Measurements from ENCODE around the gene DPH5.

DPH5 gene

DNA sequence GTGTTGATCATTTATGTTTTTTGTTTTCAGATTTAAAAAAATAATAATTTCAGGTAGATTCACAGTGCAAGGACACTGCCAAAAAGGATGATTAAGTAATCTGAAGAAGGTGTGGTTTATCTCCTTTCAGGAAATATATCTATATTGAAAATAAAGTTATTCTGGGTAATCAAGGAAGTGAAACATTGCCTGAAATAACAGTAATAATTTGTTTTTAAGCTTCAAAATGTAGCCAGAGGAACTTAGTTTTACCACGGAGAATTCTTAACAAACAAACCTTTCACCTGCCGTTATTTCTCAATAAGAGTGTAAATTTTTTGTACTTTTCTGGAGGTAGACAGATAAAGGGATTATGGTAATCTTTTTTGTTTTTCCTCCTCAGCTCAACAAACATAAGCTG, 2.9 kb upstream of the DPH5 start:
- TF ChIP-seq GLIS3 (CRISPR knock-in tag; IDR thresholded peaks at IDR 0.05): no peak
- no peak for ATAC-seq

DNA sequence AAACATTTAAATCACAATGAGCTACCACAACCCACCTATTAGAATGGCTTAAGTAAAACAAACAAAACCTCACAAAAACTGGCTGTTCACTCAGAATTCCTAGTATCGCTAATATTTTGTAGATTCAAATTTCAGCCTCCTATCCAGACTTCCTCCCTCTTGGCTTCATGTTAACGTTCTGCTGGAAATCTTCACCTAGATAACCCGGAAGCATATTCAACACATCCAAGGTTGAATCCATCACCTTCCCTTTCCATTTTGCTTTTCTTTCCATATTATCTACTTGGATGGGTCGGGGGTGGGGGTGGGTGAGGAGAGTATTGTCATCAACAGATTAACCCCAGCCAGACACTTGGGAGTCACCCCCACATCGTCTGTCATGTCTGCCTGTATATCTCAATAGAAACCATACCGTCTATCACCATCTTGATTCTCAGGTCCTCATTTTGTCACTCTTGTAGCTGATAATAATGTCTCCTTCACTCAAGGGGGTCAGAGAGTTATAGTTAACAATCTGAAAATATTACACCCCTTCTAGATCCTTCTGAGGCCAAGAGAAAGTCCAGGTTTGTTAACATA, 1.7 kb upstream of the DPH5 start:
- no peak for ATAC-seq
- TF ChIP-seq, protein P1, sequence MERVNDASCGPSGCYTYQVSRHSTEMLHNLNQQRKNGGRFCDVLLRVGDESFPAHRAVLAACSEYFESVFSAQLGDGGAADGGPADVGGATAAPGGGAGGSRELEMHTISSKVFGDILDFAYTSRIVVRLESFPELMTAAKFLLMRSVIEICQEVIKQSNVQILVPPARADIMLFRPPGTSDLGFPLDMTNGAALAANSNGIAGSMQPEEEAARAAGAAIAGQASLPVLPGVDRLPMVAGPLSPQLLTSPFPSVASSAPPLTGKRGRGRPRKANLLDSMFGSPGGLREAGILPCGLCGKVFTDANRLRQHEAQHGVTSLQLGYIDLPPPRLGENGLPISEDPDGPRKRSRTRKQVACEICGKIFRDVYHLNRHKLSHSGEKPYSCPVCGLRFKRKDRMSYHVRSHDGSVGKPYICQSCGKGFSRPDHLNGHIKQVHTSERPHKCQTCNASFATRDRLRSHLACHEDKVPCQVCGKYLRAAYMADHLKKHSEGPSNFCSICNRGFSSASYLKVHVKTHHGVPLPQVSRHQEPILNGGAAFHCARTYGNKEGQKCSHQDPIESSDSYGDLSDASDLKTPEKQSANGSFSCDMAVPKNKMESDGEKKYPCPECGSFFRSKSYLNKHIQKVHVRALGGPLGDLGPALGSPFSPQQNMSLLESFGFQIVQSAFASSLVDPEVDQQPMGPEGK (CRISPR knock-in tag; IDR thresholded peaks at IDR 0.05; ENCODE audit: borderline replicate concordance): no peak
- TF ChIP-seq ESRRG (CRISPR knock-in tag; IDR thresholded peaks at IDR 0.05) (no peak), ZNF565 (CRISPR knock-in tag; conservative IDR thresholded peaks at IDR 0.05; ENCODE audit: low read depth) (no peak), ARNTL (CRISPR knock-in tag; IDR thresholded peaks at IDR 0.05; ENCODE audit: borderline replicate concordance, low read depth) (no peak), ISL1 (CRISPR knock-in tag; IDR thresholded peaks at IDR 0.05) (no peak), BACH2 (CRISPR knock-in tag; IDR thresholded peaks at IDR 0.05; ENCODE audit: borderline replicate concordance) (no peak), ZNF70 (CRISPR knock-in tag; IDR thresholded peaks at IDR 0.05) (no peak), SNAI2 (CRISPR knock-in tag; IDR thresholded peaks at IDR 0.05) (no peak), ZNF8 (CRISPR knock-in tag; IDR thresholded peaks at IDR 0.05) (no peak), PPARA (CRISPR knock-in tag; IDR thresholded peaks at IDR 0.05; ENCODE audit: borderline replicate concordance) (no peak), RARB (CRISPR knock-in tag; IDR thresholded peaks at IDR 0.05) (no peak), ZFP3 (CRISPR knock-in tag; IDR thresholded peaks at IDR 0.05) (no peak), CSDC2 (CRISPR knock-in tag; IDR thresholded peaks at IDR 0.05) (no peak)
- TF ChIP-seq, protein P2, sequence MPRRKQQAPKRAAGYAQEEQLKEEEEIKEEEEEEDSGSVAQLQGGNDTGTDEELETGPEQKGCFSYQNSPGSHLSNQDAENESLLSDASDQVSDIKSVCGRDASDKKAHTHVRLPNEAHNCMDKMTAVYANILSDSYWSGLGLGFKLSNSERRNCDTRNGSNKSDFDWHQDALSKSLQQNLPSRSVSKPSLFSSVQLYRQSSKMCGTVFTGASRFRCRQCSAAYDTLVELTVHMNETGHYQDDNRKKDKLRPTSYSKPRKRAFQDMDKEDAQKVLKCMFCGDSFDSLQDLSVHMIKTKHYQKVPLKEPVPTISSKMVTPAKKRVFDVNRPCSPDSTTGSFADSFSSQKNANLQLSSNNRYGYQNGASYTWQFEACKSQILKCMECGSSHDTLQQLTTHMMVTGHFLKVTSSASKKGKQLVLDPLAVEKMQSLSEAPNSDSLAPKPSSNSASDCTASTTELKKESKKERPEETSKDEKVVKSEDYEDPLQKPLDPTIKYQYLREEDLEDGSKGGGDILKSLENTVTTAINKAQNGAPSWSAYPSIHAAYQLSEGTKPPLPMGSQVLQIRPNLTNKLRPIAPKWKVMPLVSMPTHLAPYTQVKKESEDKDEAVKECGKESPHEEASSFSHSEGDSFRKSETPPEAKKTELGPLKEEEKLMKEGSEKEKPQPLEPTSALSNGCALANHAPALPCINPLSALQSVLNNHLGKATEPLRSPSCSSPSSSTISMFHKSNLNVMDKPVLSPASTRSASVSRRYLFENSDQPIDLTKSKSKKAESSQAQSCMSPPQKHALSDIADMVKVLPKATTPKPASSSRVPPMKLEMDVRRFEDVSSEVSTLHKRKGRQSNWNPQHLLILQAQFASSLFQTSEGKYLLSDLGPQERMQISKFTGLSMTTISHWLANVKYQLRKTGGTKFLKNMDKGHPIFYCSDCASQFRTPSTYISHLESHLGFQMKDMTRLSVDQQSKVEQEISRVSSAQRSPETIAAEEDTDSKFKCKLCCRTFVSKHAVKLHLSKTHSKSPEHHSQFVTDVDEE (CRISPR knock-in tag; IDR thresholded peaks at IDR 0.05): no peak
- TF ChIP-seq, protein P3, sequence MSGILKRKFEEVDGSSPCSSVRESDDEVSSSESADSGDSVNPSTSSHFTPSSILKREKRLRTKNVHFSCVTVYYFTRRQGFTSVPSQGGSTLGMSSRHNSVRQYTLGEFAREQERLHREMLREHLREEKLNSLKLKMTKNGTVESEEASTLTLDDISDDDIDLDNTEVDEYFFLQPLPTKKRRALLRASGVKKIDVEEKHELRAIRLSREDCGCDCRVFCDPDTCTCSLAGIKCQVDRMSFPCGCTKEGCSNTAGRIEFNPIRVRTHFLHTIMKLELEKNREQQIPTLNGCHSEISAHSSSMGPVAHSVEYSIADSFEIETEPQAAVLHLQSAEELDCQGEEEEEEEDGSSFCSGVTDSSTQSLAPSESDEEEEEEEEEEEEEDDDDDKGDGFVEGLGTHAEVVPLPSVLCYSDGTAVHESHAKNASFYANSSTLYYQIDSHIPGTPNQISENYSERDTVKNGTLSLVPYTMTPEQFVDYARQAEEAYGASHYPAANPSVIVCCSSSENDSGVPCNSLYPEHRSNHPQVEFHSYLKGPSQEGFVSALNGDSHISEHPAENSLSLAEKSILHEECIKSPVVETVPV (CRISPR knock-in tag; IDR thresholded peaks at IDR 0.05): no peak
- TF ChIP-seq, protein P4, sequence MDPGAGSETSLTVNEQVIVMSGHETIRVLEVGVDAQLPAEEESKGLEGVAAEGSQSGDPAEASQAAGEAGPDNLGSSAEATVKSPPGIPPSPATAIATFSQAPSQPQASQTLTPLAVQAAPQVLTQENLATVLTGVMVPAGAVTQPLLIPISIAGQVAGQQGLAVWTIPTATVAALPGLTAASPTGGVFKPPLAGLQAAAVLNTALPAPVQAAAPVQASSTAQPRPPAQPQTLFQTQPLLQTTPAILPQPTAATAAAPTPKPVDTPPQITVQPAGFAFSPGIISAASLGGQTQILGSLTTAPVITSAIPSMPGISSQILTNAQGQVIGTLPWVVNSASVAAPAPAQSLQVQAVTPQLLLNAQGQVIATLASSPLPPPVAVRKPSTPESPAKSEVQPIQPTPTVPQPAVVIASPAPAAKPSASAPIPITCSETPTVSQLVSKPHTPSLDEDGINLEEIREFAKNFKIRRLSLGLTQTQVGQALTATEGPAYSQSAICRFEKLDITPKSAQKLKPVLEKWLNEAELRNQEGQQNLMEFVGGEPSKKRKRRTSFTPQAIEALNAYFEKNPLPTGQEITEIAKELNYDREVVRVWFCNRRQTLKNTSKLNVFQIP (CRISPR knock-in tag; IDR thresholded peaks at IDR 0.05; ENCODE audit: borderline replicate concordance, low read depth): no peak
- TF ChIP-seq, protein P5, sequence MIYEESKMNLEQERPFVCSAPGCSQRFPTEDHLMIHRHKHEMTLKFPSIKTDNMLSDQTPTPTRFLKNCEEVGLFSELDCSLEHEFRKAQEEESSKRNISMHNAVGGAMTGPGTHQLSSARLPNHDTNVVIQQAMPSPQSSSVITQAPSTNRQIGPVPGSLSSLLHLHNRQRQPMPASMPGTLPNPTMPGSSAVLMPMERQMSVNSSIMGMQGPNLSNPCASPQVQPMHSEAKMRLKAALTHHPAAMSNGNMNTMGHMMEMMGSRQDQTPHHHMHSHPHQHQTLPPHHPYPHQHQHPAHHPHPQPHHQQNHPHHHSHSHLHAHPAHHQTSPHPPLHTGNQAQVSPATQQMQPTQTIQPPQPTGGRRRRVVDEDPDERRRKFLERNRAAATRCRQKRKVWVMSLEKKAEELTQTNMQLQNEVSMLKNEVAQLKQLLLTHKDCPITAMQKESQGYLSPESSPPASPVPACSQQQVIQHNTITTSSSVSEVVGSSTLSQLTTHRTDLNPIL (CRISPR knock-in tag; IDR thresholded peaks at IDR 0.05; ENCODE audit: low read depth): no peak

DNA sequence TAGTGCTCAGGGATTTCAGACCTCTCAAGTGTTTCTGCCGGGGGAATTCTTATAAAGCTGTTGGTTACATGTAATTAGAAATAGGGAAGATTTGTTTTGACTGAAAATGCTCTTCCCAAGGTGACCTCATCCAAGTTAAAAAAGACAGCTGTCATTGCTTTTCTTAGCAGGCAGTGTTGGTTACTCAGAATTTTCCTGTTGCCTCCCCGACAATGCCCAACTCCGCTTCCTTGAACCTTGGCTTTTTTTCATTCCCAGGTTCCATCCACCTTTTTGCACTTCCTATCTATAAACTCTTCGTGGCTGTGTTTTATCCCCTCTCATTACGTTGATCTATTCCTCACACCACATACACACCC, 825 bp upstream of the DPH5 start:
- TF ChIP-seq OSR1 (CRISPR knock-in tag; IDR thresholded peaks at IDR 0.05) (no peak), ESRRG (CRISPR knock-in tag; IDR thresholded peaks at IDR 0.05) (no peak), ISL1 (CRISPR knock-in tag; IDR thresholded peaks at IDR 0.05) (no peak), GLIS3 (CRISPR knock-in tag; IDR thresholded peaks at IDR 0.05) (no peak), PPARA (CRISPR knock-in tag; IDR thresholded peaks at IDR 0.05; ENCODE audit: borderline replicate concordance) (no peak), ZFP3 (CRISPR knock-in tag; IDR thresholded peaks at IDR 0.05) (no peak), SNAI2 (CRISPR knock-in tag; IDR thresholded peaks at IDR 0.05) (no peak), ZNF565 (CRISPR knock-in tag; conservative IDR thresholded peaks at IDR 0.05; ENCODE audit: low read depth) (no peak), ARNTL (CRISPR knock-in tag; IDR thresholded peaks at IDR 0.05; ENCODE audit: borderline replicate concordance, low read depth) (no peak)
- TF ChIP-seq, protein P1 (CRISPR knock-in tag; IDR thresholded peaks at IDR 0.05; ENCODE audit: borderline replicate concordance): no peak
- TF ChIP-seq, protein P3 (CRISPR knock-in tag; IDR thresholded peaks at IDR 0.05): no peak
- no peak for ATAC-seq

Measured in SK-N-SH treated with all-trans-retinoic acid at 6 μM for 48 hours (cell line).